Right cardiac atrium (tissue), 5 donors: ENCODE measurements around the gene MRPS6. TPM values are rescaled to one million over a fixed set of nuclear protein-coding genes. Genes with fewer than 3 reads are reported as not detected.

Source experiments
- ATAC-seq, 2 donors: fragments of 200-7000 bp; cut with Tn5 transposase; one replicate each; pipeline versions ENCODE4 v1.8.0 to v1.9.1; 2020; ENCODE audit warnings: moderate library complexity in 2 of 2, mild to moderate bottlenecking in 1 of 2
- DNase-seq, 3 donors: peaks; one replicate each; pipeline ENCODE4 v3.0.0-alpha.2; 2020
- H3K27ac ChIP-seq: one replicate; pipeline ENCODE4 v1.5.1; 2013; ENCODE audit warnings: mild to moderate bottlenecking, low read length, control low read depth, moderate library complexity
- H3K27me3 ChIP-seq: one replicate; pipeline ENCODE4 v1.6.1; 2013; ENCODE audit not compliant: control insufficient read depth, insufficient read depth
- H3K4me1 ChIP-seq: one replicate; pipeline ENCODE4 v1.6.1; 2013; ENCODE audit warnings: low read length; ENCODE audit not compliant: control insufficient read depth, insufficient read depth
- H3K4me3 ChIP-seq: one replicate; pipeline ENCODE4 v1.5.1; 2013; ENCODE audit warnings: low read length, control low read depth
- H3K9me3 ChIP-seq: one replicate; pipeline ENCODE4 v1.6.1; 2013; ENCODE audit warnings: low read length; ENCODE audit not compliant: control insufficient read depth
- WGBS: extraction: QIAGEN DNeasy Blood & Tissue Kit; methylation state at CpG from one replicate; pipeline ENCODE4 v1.1.7; 2013; 5-methylcytosine and 5-hydroxymethylcytosine counted together
- intact Hi-C, 4 donors: fragments of 100-400 bp; cut with DNase I; formaldehyde crosslinking; loops; one replicate each; pipeline versions ENCODE4 v1.11.0 to v1.14.0; 2022 to 2023
- long read RNA-seq, 4 donors: library from polyadenylated mRNA; unstranded; transcript quantifications; one replicate each; pipeline ENCODE4 v2.0.0, GENCODE V29; 2020 to 2021
- polyA plus RNA-seq: library from polyadenylated mRNA; stranded (reverse); fragments of 200-250 nt; gene quantifications from one replicate; pipeline ENCODE4 v1.2.3, GENCODE V29; 2013
- total RNA-seq, 4 donors: library from RNA; stranded (reverse); fragmentation: NEBNext Ultra II Directional; extraction: Animal tissue kit (Norgen Biotek cat#: 25700); gene quantifications; one replicate each; pipeline ENCODE4 v1.2.1, GENCODE V29; 2021
- donor health status: healthy with polysubstance abuse.
- donor health status: DM: no; HTN: yes; CAD: no.
- donor health status: DM: no; HTN: no; CAD: no.
- donor health status: DM: no; HTN: yes; CAD: no; lungs with severe emphysema.
- donor health status: DM: yes; HTN: yes; CAD: no.

The MRPS6 gene
- total RNA-seq = 10 to 100 TPM; 67.6 to 78.1 (median 73.1) TPM
- polyA plus RNA-seq = 95.3 TPM
- long read RNA-seq, donor 1, transcript MRPS6-201 (3 exons, 990 nt) = major isoform, 114 of 125 reads
- long read RNA-seq, donor 1, partial matches to known transcripts = 0 of 125 reads
- long read RNA-seq, donor 1, other reads (novel, unspliced or antisense) = 10 of 125 reads
- long read RNA-seq, donor 2, transcript MRPS6-201 (3 exons, 990 nt) = major isoform, 91 of 108 reads
- long read RNA-seq, donor 2, partial matches to known transcripts = 3 of 108 reads
- long read RNA-seq, donor 2, other reads (novel, unspliced or antisense) = 14 of 108 reads
- long read RNA-seq, donor 3, transcript MRPS6-201 (3 exons, 990 nt) = major isoform, 86 of 105 reads
- long read RNA-seq, donor 3, partial matches to known transcripts = 1 of 105 reads
- long read RNA-seq, donor 3, other reads (novel, unspliced or antisense) = 17 of 105 reads
- long read RNA-seq, donor 4, transcript MRPS6-201 (3 exons, 990 nt) = major isoform, 68 of 80 reads
- long read RNA-seq, donor 4, partial matches to known transcripts = 0 of 80 reads
- long read RNA-seq, donor 4, other reads (novel, unspliced or antisense) = 12 of 80 reads

- peaks cover 7% of the 10 kb centered on the region for H3K4me1 ChIP-seq
- peak; percentile 88 to 95 (median 94) for DNase-seq
- no peaks in the 10 kb centered on the region for H3K27me3 ChIP-seq
- intact Hi-C loops = loop anchor here in 3 of 4 donors (5.0 to 10.0 kb wide), 3 partner anchors 128 to 138 kb away; no protein-coding TSS in a partner anchor
- H3K4me3 ChIP-seq = peak within 1 kb of the TSS; percentile 68
- under 1% methylated on average over 102 of the region's 104 CpGs for WGBS
- H3K27ac ChIP-seq = peak within 1 kb of the TSS; percentile 76
- no peaks in the 10 kb centered on the region for H3K9me3 ChIP-seq
- ATAC-seq = peak; percentile 90 to 92
These were observed at the start of gene MRPS6, which contains the start of gene SLC5A3 for GRCh38 chr21:34073032-34073748. Gene MRPS6 (plus strand): TSS chr21:34073578. CDS start chr21:34073701, 123 bp downstream. Gene SLC5A3 (plus strand): TSS chr21:34073578. CDS start chr21:34095199, 21,621 bp downstream.

- DNase-seq = no peak
- ATAC-seq = no peak
- Histone ChIP-seq H3K4me1 (peaks cover 4% of the 10 kb centered on the region), H3K27me3 (no peaks in the 10 kb centered on the region), H3K4me3 (no peak overlapping the region), H3K27ac (no peak overlapping the region), H3K9me3 (no peaks in the 10 kb centered on the region)
- intact Hi-C loops = no loop called here
- 68% methylated on average over 8 of the region's 8 CpGs for WGBS
These were observed 49.5 kb upstream of the MRPS6 start for GRCh38 chr21:34023691-34024373.

GRCh38 chr21:34024374-34024693, 49.0 kb upstream of the MRPS6 start:
- H3K9me3 ChIP-seq = no peaks in the 10 kb centered on the region
- 89% methylated on average over 3 of the region's 3 CpGs for WGBS

GRCh38 chr21:34027721-34028461, 45.5 kb upstream of the MRPS6 start:
- no peaks in the 10 kb centered on the region for H3K9me3 ChIP-seq
- no peaks in the 10 kb centered on the region for H3K27me3 ChIP-seq
- H3K4me3 ChIP-seq = no peak overlapping the region
- WGBS = 66% methylated on average over 9 of the region's 9 CpGs
- no peaks in the 10 kb centered on the region for H3K4me1 ChIP-seq
- intact Hi-C loops = no loop called here
- no peak for ATAC-seq
- H3K27ac ChIP-seq = no peak overlapping the region
- DNase-seq = no peak

More at GRCh38 chr21:34024374-34024693, 49.0 kb upstream of the MRPS6 start:
- intact Hi-C loops = no loop called here
- ATAC-seq (no peak), DNase-seq (no peak)
- H3K4me3 ChIP-seq = no peak overlapping the region
- no peaks in the 10 kb centered on the region for H3K27me3 ChIP-seq
- H3K27ac ChIP-seq = no peak overlapping the region
- peaks cover 4% of the 10 kb centered on the region for H3K4me1 ChIP-seq

GRCh38 chr21:34029743-34030528, 43.4 kb upstream of the MRPS6 start:
- Histone ChIP-seq H3K4me3 (peak overlapping the region; percentile 32), H3K27ac (no peak overlapping the region), H3K27me3 (no peaks in the 10 kb centered on the region), H3K4me1 (no peaks in the 10 kb centered on the region), H3K9me3 (no peaks in the 10 kb centered on the region)
- DNase-seq = peak in 2 of 3 donors; percentile 47 to 61
- intact Hi-C loops = no loop called here
- 35% methylated on average over 13 of the region's 13 CpGs for WGBS
- peak; percentile 93 to 96 for ATAC-seq

GRCh38 chr21:34031835-34032370, 41.5 kb upstream of the MRPS6 start:
- intact Hi-C loops = no loop called here
- no peaks in the 10 kb centered on the region for H3K27me3 ChIP-seq
- no peaks in the 10 kb centered on the region for H3K4me1 ChIP-seq
- ATAC-seq (no peak), DNase-seq (no peak)
- H3K9me3 ChIP-seq = no peaks in the 10 kb centered on the region
- no peak overlapping the region for H3K27ac ChIP-seq
- WGBS = 91% methylated on average over 11 of the region's 11 CpGs
- H3K4me3 ChIP-seq = no peak overlapping the region

GRCh38 chr21:34034369-34035014, 38.9 kb upstream of the MRPS6 start:
- Histone ChIP-seq H3K27ac (no peak overlapping the region), H3K9me3 (no peaks in the 10 kb centered on the region), H3K4me3 (no peak overlapping the region), H3K27me3 (no peaks in the 10 kb centered on the region), H3K4me1 (no peaks in the 10 kb centered on the region)
- intact Hi-C loops = no loop called here
- no peak for DNase-seq
- ATAC-seq = no peak
- WGBS = 71% methylated on average over 8 of the region's 8 CpGs

GRCh38 chr21:34035619-34036354, 37.6 kb upstream of the MRPS6 start:
- Histone ChIP-seq H3K27me3 (no peaks in the 10 kb centered on the region), H3K4me3 (no peak overlapping the region), H3K4me1 (no peaks in the 10 kb centered on the region), H3K27ac (no peak overlapping the region), H3K9me3 (no peaks in the 10 kb centered on the region)
- ATAC-seq (no peak), DNase-seq (no peak)
- 83% methylated on average over 8 of the region's 8 CpGs for WGBS
- intact Hi-C loops = no loop called here
